ENCODE results near the gene SNX2.

- no peak for TF ChIP-seq CREB1 (IDR thresholded peaks at IDR 0.05; ENCODE audit: low read depth)
- TF ChIP-seq, protein P1, sequence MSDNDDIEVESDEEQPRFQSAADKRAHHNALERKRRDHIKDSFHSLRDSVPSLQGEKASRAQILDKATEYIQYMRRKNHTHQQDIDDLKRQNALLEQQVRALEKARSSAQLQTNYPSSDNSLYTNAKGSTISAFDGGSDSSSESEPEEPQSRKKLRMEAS (IDR thresholded peaks at IDR 0.05): no peak
- no peak for TF ChIP-seq EP300 (IDR thresholded peaks at IDR 0.05; ENCODE audit: borderline replicate concordance)
- no peak for TF ChIP-seq YY1 (IDR thresholded peaks at IDR 0.05; ENCODE audit: low read depth)
- TF ChIP-seq EGR1 (IDR thresholded peaks at IDR 0.05): no peak
- no peak for TF ChIP-seq RAD21 (IDR thresholded peaks at IDR 0.05; ENCODE audit: low read depth)
- TF ChIP-seq, protein P2, sequence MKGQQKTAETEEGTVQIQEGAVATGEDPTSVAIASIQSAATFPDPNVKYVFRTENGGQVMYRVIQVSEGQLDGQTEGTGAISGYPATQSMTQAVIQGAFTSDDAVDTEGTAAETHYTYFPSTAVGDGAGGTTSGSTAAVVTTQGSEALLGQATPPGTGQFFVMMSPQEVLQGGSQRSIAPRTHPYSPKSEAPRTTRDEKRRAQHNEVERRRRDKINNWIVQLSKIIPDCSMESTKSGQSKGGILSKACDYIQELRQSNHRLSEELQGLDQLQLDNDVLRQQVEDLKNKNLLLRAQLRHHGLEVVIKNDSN (IDR thresholded peaks at IDR 0.05): no peak
- TF ChIP-seq TAF1 (IDR thresholded peaks at IDR 0.05; ENCODE audit: low read depth): no peak
- TF ChIP-seq FOXM1 (IDR thresholded peaks at IDR 0.05; ENCODE audit: borderline replicate concordance, low read depth): no peak
- TF ChIP-seq CEBPB (IDR thresholded peaks at IDR 0.05): no peak
Observed at GRCh38 chr5:122781465-122781864, 6.6 kb downstream of the SNX2 start.

All from Ishikawa (cell line).